Measurements from ENCODE around the gene MICAL3.
"Not testable (repeated sequence)": the region's sequence is repeated elsewhere in the genome, so short reads cannot be mapped to it uniquely, and the experiment has no call there.

The MICAL3 gene

GRCh38 chr22:17770180-17771077 lies 253.9 kb downstream of the MICAL3 start:
- no peak for DNase-seq
- Histone ChIP-seq H3K27ac (no peak overlapping the region), H3K4me3 (ENCODE audit: low read depth, low read length) (no peak overlapping the region), H3K27me3 (replicated peaks) (no peaks in the 10 kb centered on the region), H3K36me3 (replicated peaks) (no peaks in the 10 kb centered on the region)
- no peak for TF ChIP-seq CTCF (IDR thresholded peaks at IDR 0.05; ENCODE audit: low read depth, low read length, missing control alignments)
- in situ Hi-C loops (cut with HindIII; ENCODE audit: low pct_ligation_motif_present, low sequenced_read_pairs), result no loop called here

GRCh38 chr22:17769716-17770082 lies 254.7 kb downstream of the MICAL3 start:
- Histone ChIP-seq H3K36me3 (replicated peaks) (no peaks in the 10 kb centered on the region), H3K27ac (no peak overlapping the region), H3K27me3 (replicated peaks) (no peaks in the 10 kb centered on the region), H3K4me3 (ENCODE audit: low read depth, low read length) (no peak overlapping the region)
- in situ Hi-C loops (cut with HindIII; ENCODE audit: low pct_ligation_motif_present, low sequenced_read_pairs), result no loop called here
- TF ChIP-seq CTCF (IDR thresholded peaks at IDR 0.05; ENCODE audit: low read depth, low read length, missing control alignments), result no peak
- no peak for DNase-seq

- no peaks in the 10 kb centered on the region for H3K27me3 ChIP-seq (replicated peaks)
- H3K27ac ChIP-seq, result no peak overlapping the region
- TF ChIP-seq CTCF (IDR thresholded peaks at IDR 0.05; ENCODE audit: low read depth, low read length, missing control alignments), result no peak
- in situ Hi-C loops (cut with HindIII; ENCODE audit: low pct_ligation_motif_present, low sequenced_read_pairs), result no loop called here
- no peaks in the 10 kb centered on the region for H3K36me3 ChIP-seq (replicated peaks)
- no peak overlapping the region for H3K4me3 ChIP-seq (ENCODE audit: low read depth, low read length)
- no peak for DNase-seq
These were observed 255.2 kb downstream of the MICAL3 start for GRCh38 chr22:17769013-17769715.

GRCh38 chr22:17767233-17768065 lies 256.9 kb downstream of the MICAL3 start:
- no peak for TF ChIP-seq CTCF (IDR thresholded peaks at IDR 0.05; ENCODE audit: low read depth, low read length, missing control alignments)
- DNase-seq, result no peak
- no peak overlapping the region for H3K4me3 ChIP-seq (ENCODE audit: low read depth, low read length)
- no peaks in the 10 kb centered on the region for H3K36me3 ChIP-seq (replicated peaks)
- in situ Hi-C loops (cut with HindIII; ENCODE audit: low pct_ligation_motif_present, low sequenced_read_pairs), result no loop called here
- no peak overlapping the region for H3K27ac ChIP-seq
- no peaks in the 10 kb centered on the region for H3K27me3 ChIP-seq (replicated peaks)

GRCh38 chr22:17764852-17765251 lies 259.5 kb downstream of the MICAL3 start:
- H3K36me3 ChIP-seq (replicated peaks); DNase-seq; H3K27ac ChIP-seq; H3K4me3 ChIP-seq (ENCODE audit: low read depth, low read length); H3K27me3 ChIP-seq (replicated peaks); in situ Hi-C loops (cut with HindIII; ENCODE audit: low pct_ligation_motif_present, low sequenced_read_pairs): not testable (repeated sequence)

GRCh38 chr22:17764036-17764435 lies 260.3 kb downstream of the MICAL3 start:
- Histone ChIP-seq H3K27me3 (replicated peaks) (no peaks in the 10 kb centered on the region), H3K4me3 (ENCODE audit: low read depth, low read length) (no peak overlapping the region), H3K36me3 (replicated peaks) (no peaks in the 10 kb centered on the region), H3K27ac (no peak overlapping the region)
- in situ Hi-C loops (cut with HindIII; ENCODE audit: low pct_ligation_motif_present, low sequenced_read_pairs), result no loop called here
- no peak for TF ChIP-seq CTCF (IDR thresholded peaks at IDR 0.05; ENCODE audit: low read depth, low read length, missing control alignments)
- DNase-seq, result no peak

- H3K36me3 ChIP-seq (replicated peaks); H3K4me3 ChIP-seq (ENCODE audit: low read depth, low read length); DNase-seq; in situ Hi-C loops (cut with HindIII; ENCODE audit: low pct_ligation_motif_present, low sequenced_read_pairs); H3K27me3 ChIP-seq (replicated peaks); H3K27ac ChIP-seq: not testable (repeated sequence)
These were observed 260.9 kb downstream of the MICAL3 start for GRCh38 chr22:17763442-17763841.
